HCT116 (cell line): Measurements from ENCODE around the gene GRM1. TPM values are rescaled to one million over a fixed set of nuclear protein-coding genes. Genes with fewer than 3 reads are reported as not detected.

ENCODE experiments used
- ATAC-seq: fragments of 200-7000 bp; cut with Tn5 transposase; 2 replicates; pipeline ENCODE4 v1.9.1; 2020; ENCODE audit warnings: mild to moderate bottlenecking, moderate library complexity
- BruUV-seq: library from RNA; stranded (reverse); fragments of 400-500 nt; replicated peaks from 2 replicates; lab custom pipeline; 2021; lab: Mats Ljungman, UMichigan
- CTCF ChIA-PET: fragments of 300-600 bp; sonication (Branson Sonifier 250); formaldehyde crosslinking; loops from one replicate; lab custom pipeline; 2021; ENCODE audit warnings: antibody characterized with exemption; lab: Charles Lee
- POLR2A ChIA-PET: fragments of 300-600, 350-600 bp; sonication (Branson Sonifier 250); formaldehyde crosslinking; loops from one replicate; lab custom pipeline; 2021; ENCODE audit warnings: antibody characterized with exemption; lab: Charles Lee
- RAD21 ChIA-PET, 2 experiments: fragments of 300-600 bp; sonication (Branson Sonifier 250); formaldehyde crosslinking; loops; one replicate each; lab custom pipeline; 2023; ENCODE audit warnings: low total read pairs in 2 of 2; ENCODE audit not compliant: uncharacterized antibody in 2 of 2, unreplicated experiment in 2 of 2, low non-redundant PET in 1 of 2; lab: Charles Lee
- DNase-seq: peaks from one replicate; pipeline ENCODE4 v3.0.0-alpha.2; 2010; ENCODE audit warnings: low read depth, low spot score
- H2AFZ ChIP-seq: fragments of 200-600 bp; shearing (Covaris generic), sonication (generic); 2 replicates; pipeline ENCODE4 v1.6.1; 2017; ENCODE audit warnings: low read depth, mixed run types, mixed read lengths, antibody characterized with exemption, low read length; ENCODE audit not compliant: poor library complexity, severe bottlenecking
- H3K27ac ChIP-seq: 2 replicates; pipeline ENCODE4 v1.5.1; 2012; ENCODE audit warnings: low read depth, low read length
- H3K27me3 ChIP-seq: fragments of 200-600 bp; sonication (generic); 2 replicates; pipeline ENCODE4 v1.6.1; 2016; ENCODE audit warnings: mixed run types, low read length, mixed read lengths; ENCODE audit not compliant: insufficient read depth
- H3K36me3 ChIP-seq, 2 experiments: fragments of 200-500 bp in 1 of 2; fragments of 200-600 bp in 1 of 2; sonication (Bioruptor generic) in 1 of 2; sonication (generic) in 1 of 2; 2 replicates each; pipeline versions ENCODE4 v1.5.1 to v1.6.1; 2014 to 2016; ENCODE audit warnings: low read length in 2 of 2, inconsistent platforms in 1 of 2, mixed read lengths in 1 of 2, mixed run types in 1 of 2; ENCODE audit not compliant: insufficient read depth in 2 of 2, control insufficient read depth in 1 of 2
- H3K4me1 ChIP-seq, 2 experiments: fragments of 200-600 bp in 1 of 2; sonication (generic) in 1 of 2; 2 replicates each; pipeline versions ENCODE4 v1.5.1 to v1.6.1; 2012 to 2017; ENCODE audit warnings: low read length in 2 of 2, inconsistent platforms in 1 of 2, mild to moderate bottlenecking in 1 of 2, mixed read lengths in 1 of 2, mixed run types in 1 of 2, moderate library complexity in 1 of 2; ENCODE audit not compliant: insufficient read depth in 2 of 2, control insufficient read depth in 1 of 2
- H3K4me2 ChIP-seq: fragments of 200-600 bp; sonication (generic); 2 replicates; pipeline ENCODE4 v1.6.1; 2017; ENCODE audit warnings: mixed run types, low read length, mixed read lengths
- H3K4me3 ChIP-seq, 2 experiments: fragments of 200-600 bp in 1 of 2; sonication (generic) in 1 of 2; replicated peaks in 1 of 2; 2 replicates each; pipeline ENCODE4 v1.5.1; 2011 to 2016; ENCODE audit warnings: low read length in 2 of 2, control low read depth in 1 of 2, low read depth in 1 of 2, mild to moderate bottlenecking in 1 of 2, mixed read lengths in 1 of 2, mixed run types in 1 of 2
- H3K79me2 ChIP-seq: fragments of 200-600 bp; sonication (generic); 2 replicates; pipeline ENCODE4 v1.6.1; 2017; ENCODE audit warnings: mild to moderate bottlenecking, mixed run types, low read length, moderate library complexity, mixed read lengths; ENCODE audit not compliant: insufficient read depth
- H3K9ac ChIP-seq: fragments of 200-600 bp; sonication (generic); 2 replicates; pipeline ENCODE4 v1.6.1; 2016; ENCODE audit warnings: low read length, mixed read lengths
- H3K9me2 ChIP-seq: fragments of 200-600 bp; sonication (generic), shearing (Covaris generic); 2 replicates; pipeline ENCODE4 v1.6.1; 2017; ENCODE audit warnings: mixed run types, mild to moderate bottlenecking, moderate library complexity; ENCODE audit not compliant: insufficient read depth
- H3K9me3 ChIP-seq, 2 experiments: fragments of 200-500 bp in 1 of 2; fragments of 200-600 bp in 1 of 2; sonication (Bioruptor generic) in 1 of 2; sonication (generic) in 1 of 2; 2 replicates each; pipeline ENCODE4 v1.6.1; 2014 to 2017; ENCODE audit warnings: low read length in 2 of 2, mixed read lengths in 2 of 2, inconsistent platforms in 1 of 2, low read depth in 1 of 2, mild to moderate bottlenecking in 1 of 2, mixed run types in 1 of 2, moderate library complexity in 1 of 2; ENCODE audit not compliant: control insufficient read depth in 1 of 2, insufficient read depth in 1 of 2
- H4K20me1 ChIP-seq: fragments of 200-600 bp; sonication (generic), shearing (Covaris generic); 2 replicates; pipeline ENCODE4 v1.6.1; 2017; ENCODE audit warnings: mixed run types, mild to moderate bottlenecking, moderate library complexity; ENCODE audit not compliant: insufficient read depth
- CBX3 ChIP-seq: IDR thresholded peaks from 2 replicates; pipeline ENCODE4 v1.6.1; 2012; ENCODE audit warnings: low read depth
- CEBPB ChIP-seq: IDR thresholded peaks from 2 replicates; pipeline ENCODE4 v1.6.1; 2012; ENCODE audit warnings: low read depth
- CTCF ChIP-seq, 3 experiments: fragments of 200-600 bp in 1 of 3; sonication (generic) in 1 of 3; IDR thresholded peaks in 2 of 3; conservative IDR thresholded peaks in 1 of 3; 2 replicates each; pipeline ENCODE4 v1.5.1; 2012 to 2017; ENCODE audit warnings: low read depth in 2 of 3, low read length in 2 of 3, antibody characterized with exemption in 1 of 3, borderline replicate concordance in 1 of 3, control low read depth in 1 of 3, mild to moderate bottlenecking in 1 of 3, mixed read lengths in 1 of 3, mixed run types in 1 of 3, moderate library complexity in 1 of 3; ENCODE audit not compliant: insufficient read depth in 1 of 3
- EGR1 ChIP-seq: IDR thresholded peaks from 2 replicates; pipeline ENCODE4 v1.6.1; 2012; ENCODE audit warnings: low read depth
- EZH2phosphoT487 ChIP-seq: fragments of 200-600 bp; IDR thresholded peaks from 2 replicates; pipeline ENCODE4 v1.6.1; 2018; ENCODE audit warnings: antibody characterized with exemption, borderline replicate concordance
- FOSL1 ChIP-seq: IDR thresholded peaks from 2 replicates; pipeline ENCODE4 v1.6.1; 2012; ENCODE audit warnings: low read depth
- JUND ChIP-seq: IDR thresholded peaks from 2 replicates; pipeline ENCODE4 v1.6.1; 2012
- MAX ChIP-seq: IDR thresholded peaks from 2 replicates; pipeline ENCODE4 v1.6.1; 2012
- POLR2A ChIP-seq: IDR thresholded peaks from 2 replicates; pipeline ENCODE4 v1.7.0; 2011; ENCODE audit warnings: borderline replicate concordance; ENCODE audit not compliant: insufficient read depth, insufficient read length; ENCODE audit errors: extremely low read depth
- POLR2AphosphoS5 ChIP-seq: IDR thresholded peaks from 2 replicates; pipeline ENCODE4 v1.6.1; 2011; ENCODE audit warnings: mild to moderate bottlenecking, low read depth, low read length, moderate library complexity
- RAD21 ChIP-seq: IDR thresholded peaks from 2 replicates; pipeline ENCODE4 v1.6.1; 2012; ENCODE audit warnings: low read depth, mild to moderate bottlenecking
- REST ChIP-seq: IDR thresholded peaks from 2 replicates; pipeline ENCODE4 v1.6.1; 2012; ENCODE audit warnings: low read depth
- SP1 ChIP-seq: IDR thresholded peaks from 2 replicates; pipeline ENCODE4 v1.6.1; 2012; ENCODE audit warnings: low read depth
- SRF ChIP-seq: IDR thresholded peaks from 2 replicates; pipeline ENCODE4 v1.6.1; 2012; ENCODE audit warnings: low read depth
- TCF7L2 ChIP-seq: IDR thresholded peaks from 2 replicates; pipeline ENCODE4 v1.7.0; 2011; ENCODE audit warnings: borderline replicate concordance, inconsistent platforms; ENCODE audit not compliant: insufficient read depth, insufficient read length; ENCODE audit errors: extremely low read depth
- ZFX ChIP-seq: fragments of 450-650 bp; IDR thresholded peaks from 2 replicates; pipeline ENCODE4 v1.6.1; 2017
- ZNF274 ChIP-seq: fragments of 200-500 bp; sonication (Bioruptor generic); IDR thresholded peaks from 2 replicates; pipeline ENCODE4 v1.6.1; 2014; ENCODE audit warnings: mild to moderate bottlenecking, low read depth, low read length, inconsistent platforms
- intact Hi-C: fragments of 100-400 bp; cut with micrococcal nuclease; formaldehyde crosslinking; loops from 2 replicates; pipeline ENCODE4 v1.10.0; 2022
- total RNA-seq: library from RNA; stranded (reverse); gene quantifications from one replicate; pipeline ENCODE4 v1.2.1, GENCODE V29; 2021; ENCODE audit not compliant: unreplicated experiment
- TF ChIP-seq, protein P1 (sequence below): IDR thresholded peaks from 2 replicates; pipeline ENCODE4 v1.6.1; 2011; ENCODE audit warnings: mild to moderate bottlenecking, low read length, moderate library complexity; ENCODE audit not compliant: insufficient replicate concordance; ENCODE audit errors: extremely low read depth

GRM1 gene
- total RNA-seq, 1 experiment from 2014 or later = not detected

DNA sequence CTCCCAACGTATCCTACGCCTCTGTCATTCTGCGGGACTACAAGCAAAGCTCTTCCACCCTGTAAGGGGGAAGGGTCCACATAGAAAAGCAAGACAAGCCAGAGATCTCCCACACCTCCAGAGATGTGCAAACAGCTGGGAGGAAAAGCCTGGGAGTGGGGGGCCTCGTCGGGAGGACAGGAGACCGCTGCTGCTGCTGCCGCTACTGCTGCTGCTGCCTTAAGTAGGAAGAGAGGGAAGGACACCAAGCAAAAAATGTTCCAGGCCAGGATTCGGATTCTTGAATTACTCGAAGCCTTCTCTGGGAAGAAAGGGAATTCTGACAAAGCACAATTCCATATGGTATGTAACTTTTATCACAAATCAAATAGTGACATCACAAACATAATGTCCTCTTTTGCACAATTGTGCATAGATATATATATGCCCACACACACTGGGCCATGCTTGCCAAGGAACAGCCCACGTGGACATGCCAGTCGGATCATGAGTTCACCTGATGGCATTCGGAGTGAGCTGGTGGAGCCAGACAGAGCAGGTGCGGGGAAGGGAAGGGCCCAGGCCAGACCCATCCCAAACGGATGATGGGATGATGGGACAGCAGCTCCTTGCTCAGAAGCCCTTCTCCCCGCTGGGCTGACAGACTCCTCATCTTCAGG is 406.0 kb downstream of the GRM1 start:
- Histone ChIP-seq H3K4me3 (no peak overlapping the region), H3K79me2 (no peaks in the 10 kb centered on the region), H3K9me3 (no peaks in the 10 kb centered on the region), H3K9me2 (no peaks in the 10 kb centered on the region), H3K36me3 (no peaks in the 10 kb centered on the region), H2AFZ (no peak overlapping the region), H3K27me3 (peaks cover 13% of the 10 kb centered on the region), H3K27ac (no peak overlapping the region), H4K20me1 (no peaks in the 10 kb centered on the region), H3K4me2 (no peak overlapping the region), H3K9ac (no peak overlapping the region), H3K4me1 (no peaks in the 10 kb centered on the region)
- DNase-seq = no peak
- ATAC-seq = no peak
- POLR2A ChIA-PET = no interaction called here
- intact Hi-C loops = no loop called here
- BruUV-seq = no TSS peak
- CTCF ChIA-PET = no interaction called here
- TF ChIP-seq ZNF274 (no peak), CBX3 (no peak), POLR2AphosphoS5 (no peak), FOSL1 (no peak), MAX (no peak), SRF (no peak), REST (no peak), CTCF (IDR thresholded peaks at IDR 0.05 in 2 of 3, conservative IDR thresholded peaks at IDR 0.05 in 1 of 3; ENCODE audit: borderline replicate concordance in 1 of 3, insufficient read depth in 1 of 3, low read depth in 2 of 3, low read length in 2 of 3) (no peak), CEBPB (no peak), POLR2A (no peak), TCF7L2 (no peak), EZH2phosphoT487 (no peak), EGR1 (no peak), SP1 (no peak), JUND (no peak), ZFX (no peak), RAD21 (no peak)
- TF ChIP-seq, protein P1, sequence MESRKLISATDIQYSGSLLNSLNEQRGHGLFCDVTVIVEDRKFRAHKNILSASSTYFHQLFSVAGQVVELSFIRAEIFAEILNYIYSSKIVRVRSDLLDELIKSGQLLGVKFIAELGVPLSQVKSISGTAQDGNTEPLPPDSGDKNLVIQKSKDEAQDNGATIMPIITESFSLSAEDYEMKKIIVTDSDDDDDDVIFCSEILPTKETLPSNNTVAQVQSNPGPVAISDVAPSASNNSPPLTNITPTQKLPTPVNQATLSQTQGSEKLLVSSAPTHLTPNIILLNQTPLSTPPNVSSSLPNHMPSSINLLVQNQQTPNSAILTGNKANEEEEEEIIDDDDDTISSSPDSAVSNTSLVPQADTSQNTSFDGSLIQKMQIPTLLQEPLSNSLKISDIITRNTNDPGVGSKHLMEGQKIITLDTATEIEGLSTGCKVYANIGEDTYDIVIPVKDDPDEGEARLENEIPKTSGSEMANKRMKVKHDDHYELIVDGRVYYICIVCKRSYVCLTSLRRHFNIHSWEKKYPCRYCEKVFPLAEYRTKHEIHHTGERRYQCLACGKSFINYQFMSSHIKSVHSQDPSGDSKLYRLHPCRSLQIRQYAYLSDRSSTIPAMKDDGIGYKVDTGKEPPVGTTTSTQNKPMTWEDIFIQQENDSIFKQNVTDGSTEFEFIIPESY = no peak
- RAD21 ChIA-PET = no interaction called here
